ENCODE results near the gene CYP4B1.

DNA sequence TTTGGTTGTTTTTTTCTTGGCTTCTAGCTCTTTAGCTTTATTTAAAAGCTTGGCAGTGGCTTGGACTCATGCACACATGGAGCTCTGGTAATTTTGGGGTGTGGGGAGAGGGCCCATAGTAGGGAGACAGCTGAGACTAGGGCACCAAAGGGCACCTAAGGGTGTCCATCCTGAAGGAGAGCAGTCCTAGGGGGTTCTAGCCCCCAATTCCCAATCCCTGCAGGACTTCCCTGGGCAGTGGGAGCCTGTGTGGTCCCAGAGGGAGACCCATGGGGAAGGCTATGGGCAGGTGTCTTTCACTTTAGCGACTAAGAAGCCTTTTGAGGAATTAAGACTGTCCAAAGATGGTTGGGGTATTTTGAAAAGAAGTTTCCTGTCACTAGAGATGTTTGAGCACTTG, 6.9 kb downstream of the CYP4B1 start:
- TF ChIP-seq, protein P1, sequence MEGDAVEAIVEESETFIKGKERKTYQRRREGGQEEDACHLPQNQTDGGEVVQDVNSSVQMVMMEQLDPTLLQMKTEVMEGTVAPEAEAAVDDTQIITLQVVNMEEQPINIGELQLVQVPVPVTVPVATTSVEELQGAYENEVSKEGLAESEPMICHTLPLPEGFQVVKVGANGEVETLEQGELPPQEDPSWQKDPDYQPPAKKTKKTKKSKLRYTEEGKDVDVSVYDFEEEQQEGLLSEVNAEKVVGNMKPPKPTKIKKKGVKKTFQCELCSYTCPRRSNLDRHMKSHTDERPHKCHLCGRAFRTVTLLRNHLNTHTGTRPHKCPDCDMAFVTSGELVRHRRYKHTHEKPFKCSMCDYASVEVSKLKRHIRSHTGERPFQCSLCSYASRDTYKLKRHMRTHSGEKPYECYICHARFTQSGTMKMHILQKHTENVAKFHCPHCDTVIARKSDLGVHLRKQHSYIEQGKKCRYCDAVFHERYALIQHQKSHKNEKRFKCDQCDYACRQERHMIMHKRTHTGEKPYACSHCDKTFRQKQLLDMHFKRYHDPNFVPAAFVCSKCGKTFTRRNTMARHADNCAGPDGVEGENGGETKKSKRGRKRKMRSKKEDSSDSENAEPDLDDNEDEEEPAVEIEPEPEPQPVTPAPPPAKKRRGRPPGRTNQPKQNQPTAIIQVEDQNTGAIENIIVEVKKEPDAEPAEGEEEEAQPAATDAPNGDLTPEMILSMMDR (IDR thresholded peaks at IDR 0.05; ENCODE audit: extremely low read depth in 1 of 2, insufficient read depth in 1 of 2, low read depth in 1 of 2, low read length in 2 of 2): no peak
- TF ChIP-seq POLR2AphosphoS5 (IDR thresholded peaks at IDR 0.05; ENCODE audit: insufficient read depth, low read depth, low read length): no peak
- TF ChIP-seq, protein P2, sequence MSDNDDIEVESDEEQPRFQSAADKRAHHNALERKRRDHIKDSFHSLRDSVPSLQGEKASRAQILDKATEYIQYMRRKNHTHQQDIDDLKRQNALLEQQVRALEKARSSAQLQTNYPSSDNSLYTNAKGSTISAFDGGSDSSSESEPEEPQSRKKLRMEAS (IDR thresholded peaks at IDR 0.05; ENCODE audit: insufficient read depth, insufficient read length): no peak
- no peak for TF ChIP-seq GATA2 (IDR thresholded peaks at IDR 0.05; ENCODE audit: insufficient read depth, insufficient read length, low read depth, low read length)
- no peak for TF ChIP-seq POLR2A (IDR thresholded peaks at IDR 0.05; ENCODE audit: low read depth, low read length)
- no peak for TF ChIP-seq EZH2 (IDR thresholded peaks at IDR 0.05; ENCODE audit: borderline replicate concordance, low read depth, low read length, severe bottlenecking)
- no peak for TF ChIP-seq FOS (IDR thresholded peaks at IDR 0.05; ENCODE audit: borderline replicate concordance, insufficient read depth, low read length)
- no peak for TF ChIP-seq MYC (IDR thresholded peaks at IDR 0.05; ENCODE audit: low read depth, low read length)
